ENCODE data around the gene PPP1R14C.

PPP1R14C gene

DNA sequence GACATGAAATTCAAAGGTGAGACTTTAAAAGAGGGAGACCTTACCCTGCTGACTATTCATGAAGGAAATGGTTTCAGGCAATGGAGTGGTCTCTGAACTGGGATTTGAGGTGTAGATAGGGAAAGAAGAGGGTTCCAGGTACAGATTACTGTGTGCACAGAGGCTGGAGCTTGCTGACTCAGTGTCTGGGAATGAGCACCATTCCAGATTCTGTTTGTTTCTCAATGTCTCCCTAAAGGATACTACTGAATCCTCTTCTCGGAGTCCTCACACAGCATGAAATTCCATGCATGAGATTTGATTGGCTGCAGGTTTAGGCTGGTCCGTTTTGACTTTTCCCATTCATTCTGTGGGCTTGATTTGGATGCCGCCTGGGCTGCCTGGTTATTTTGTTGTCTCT, 49.0 kb downstream of the PPP1R14C start:
- Histone ChIP-seq H3K79me2 (no peaks in the 10 kb centered on the region), H3K4me2 (ENCODE audit: low read length) (no peak overlapping the region), H3K27me3 (ENCODE audit: control insufficient read depth, insufficient read depth, low read length) (no peaks in the 10 kb centered on the region), H2AFZ (no peak overlapping the region), H3K36me3 (ENCODE audit: control insufficient read depth, insufficient read depth, low read length) (no peaks in the 10 kb centered on the region), H3K4me1 (no peaks in the 10 kb centered on the region), H3K9ac (no peak overlapping the region), H3K27ac (no peak overlapping the region), H3K4me3 (ENCODE audit: low read depth, low read length) (no peak overlapping the region), H3K9me3 (ENCODE audit: control insufficient read depth, low read length) (no peaks in the 10 kb centered on the region)
- no peak for TF ChIP-seq CTCF (IDR thresholded peaks at IDR 0.05)

- Histone ChIP-seq H3K27ac (no peak overlapping the region), H3K9ac (no peak overlapping the region), H3K36me3 (ENCODE audit: control insufficient read depth, insufficient read depth, low read length) (no peaks in the 10 kb centered on the region), H3K27me3 (ENCODE audit: control insufficient read depth, insufficient read depth, low read length) (no peaks in the 10 kb centered on the region), H3K4me2 (ENCODE audit: low read length) (no peak overlapping the region), H3K4me3 (ENCODE audit: low read depth, low read length) (no peak overlapping the region), H2AFZ (no peak overlapping the region), H3K79me2 (no peaks in the 10 kb centered on the region), H3K4me1 (no peaks in the 10 kb centered on the region), H3K9me3 (ENCODE audit: control insufficient read depth, low read length) (no peaks in the 10 kb centered on the region)
- TF ChIP-seq CTCF (IDR thresholded peaks at IDR 0.05) = no peak
Measured at GRCh38 chr6:150194195-150194594, 51.4 kb downstream of the PPP1R14C start.

GRCh38 chr6:150195996-150196417, 53.2 kb downstream of the PPP1R14C start:
- no peaks in the 10 kb centered on the region for H3K9me3 ChIP-seq (ENCODE audit: control insufficient read depth, low read length)
- H3K4me3 ChIP-seq (ENCODE audit: low read depth, low read length) = no peak overlapping the region
- no peak overlapping the region for H2AFZ ChIP-seq
- no peak for TF ChIP-seq CTCF (IDR thresholded peaks at IDR 0.05)
- no peak overlapping the region for H3K9ac ChIP-seq
- H3K36me3 ChIP-seq (ENCODE audit: control insufficient read depth, insufficient read depth, low read length) = no peaks in the 10 kb centered on the region
- H3K27ac ChIP-seq = no peak overlapping the region
- H3K79me2 ChIP-seq = no peaks in the 10 kb centered on the region
- no peaks in the 10 kb centered on the region for H3K4me1 ChIP-seq
- H3K4me2 ChIP-seq (ENCODE audit: low read length) = no peak overlapping the region
- no peaks in the 10 kb centered on the region for H3K27me3 ChIP-seq (ENCODE audit: control insufficient read depth, insufficient read depth, low read length)

- no peaks in the 10 kb centered on the region for H3K9me3 ChIP-seq (ENCODE audit: control insufficient read depth, low read length)
- no peaks in the 10 kb centered on the region for H3K79me2 ChIP-seq
- H3K4me3 ChIP-seq (ENCODE audit: low read depth, low read length) = no peak overlapping the region
- no peaks in the 10 kb centered on the region for H3K27me3 ChIP-seq (ENCODE audit: control insufficient read depth, insufficient read depth, low read length)
- TF ChIP-seq CTCF (IDR thresholded peaks at IDR 0.05) = no peak
- H2AFZ ChIP-seq = no peak overlapping the region
- H3K36me3 ChIP-seq (ENCODE audit: control insufficient read depth, insufficient read depth, low read length) = no peaks in the 10 kb centered on the region
- H3K27ac ChIP-seq = no peak overlapping the region
- no peak overlapping the region for H3K4me2 ChIP-seq (ENCODE audit: low read length)
- no peaks in the 10 kb centered on the region for H3K4me1 ChIP-seq
- no peak overlapping the region for H3K9ac ChIP-seq
Measured at GRCh38 chr6:150196942-150197745, 54.3 kb downstream of the PPP1R14C start.

- Histone ChIP-seq H3K4me2 (ENCODE audit: low read length) (no peak overlapping the region), H3K79me2 (no peaks in the 10 kb centered on the region), H3K36me3 (ENCODE audit: control insufficient read depth, insufficient read depth, low read length) (no peaks in the 10 kb centered on the region), H3K4me3 (ENCODE audit: low read depth, low read length) (no peak overlapping the region), H3K27me3 (ENCODE audit: control insufficient read depth, insufficient read depth, low read length) (no peaks in the 10 kb centered on the region), H3K4me1 (no peaks in the 10 kb centered on the region), H3K9ac (no peak overlapping the region), H3K9me3 (ENCODE audit: control insufficient read depth, low read length) (no peaks in the 10 kb centered on the region), H2AFZ (no peak overlapping the region), H3K27ac (no peak overlapping the region)
- no peak for TF ChIP-seq CTCF (IDR thresholded peaks at IDR 0.05)
Measured at GRCh38 chr6:150198532-150198931, 55.7 kb downstream of the PPP1R14C start.

Data from parathyroid adenoma (tissue), 2 donors.